HG02759 (cell line): ENCODE results near the gene PRX.
A peak's percentile ranks its signal among the peaks of the same experiment; 100 is the strongest.

Source experiments
- ATAC-seq: cut with Tn5 transposase; IDR thresholded peaks from one replicate; pipeline ENCODE4 v1.9.1; 2021; ENCODE audit warnings: mild to moderate bottlenecking, moderate library complexity; ENCODE audit not compliant: unreplicated experiment

The PRX gene

GRCh38 chr19:40366697-40367561 is 46.2 kb downstream of the PRX start:
- no peak for ATAC-seq

GRCh38 chr19:40365613-40366401 is 47.4 kb downstream of the PRX start:
- no peak for ATAC-seq

- ATAC-seq = no peak
Measured at GRCh38 chr19:40365010-40365409, 48.2 kb downstream of the PRX start.

GRCh38 chr19:40363069-40363468 is 50.1 kb downstream of the PRX start:
- ATAC-seq = no peak

GRCh38 chr19:40362160-40362559 is 51.0 kb downstream of the PRX start:
- no peak for ATAC-seq

GRCh38 chr19:40360708-40361241 is 52.4 kb downstream of the PRX start:
- no peak for ATAC-seq

- ATAC-seq = no peak
Measured at GRCh38 chr19:40360020-40360707, 53.0 kb downstream of the PRX start.

GRCh38 chr19:40358773-40359172 is 54.4 kb downstream of the PRX start:
- ATAC-seq = peak; percentile 54

- no peak for ATAC-seq
Measured at GRCh38 chr19:40357640-40358039, 55.5 kb downstream of the PRX start.

- no peak for ATAC-seq
Measured at GRCh38 chr19:40356681-40357595, 56.2 kb downstream of the PRX start.

GRCh38 chr19:40355975-40356680 is 57.0 kb downstream of the PRX start:
- ATAC-seq = no peak

GRCh38 chr19:40348961-40349507 is 64.1 kb downstream of the PRX start:
- ATAC-seq = no peak

- ATAC-seq = peak; percentile 96
Measured at GRCh38 chr19:40348125-40348913, 64.9 kb downstream of the PRX start, which contains the start of the genes C19orf47 and PLD3. C19orf47 (minus strand) TSS chr19:40348397; CDS start chr19:40341857, 6,540 bp downstream. PLD3 (plus strand) TSS chr19:40348695; CDS start chr19:40366484, 17,789 bp downstream.

GRCh38 chr19:40344422-40344821 is 68.8 kb downstream of the PRX start:
- no peak for ATAC-seq
